DND-41 (cell line): ENCODE measurements around the gene OLFML2A.

Experiments used
- ATAC-seq: fragments of 200-7000 bp; cut with Tn5 transposase; 3 replicates; pipeline ENCODE4 v1.9.1; 2021; ENCODE audit warnings: low read depth; ENCODE audit not compliant: insufficient read depth
- DNase-seq: peaks from one replicate; pipeline ENCODE4 v3.0.0-alpha.2; 2020
- H2AFZ ChIP-seq: 2 replicates; pipeline ENCODE4 v1.6.0; 2012; ENCODE audit warnings: low read depth, low read length
- H3K27ac ChIP-seq: 2 replicates; pipeline ENCODE4 v1.5.1; 2012; ENCODE audit warnings: low read length, inconsistent platforms
- H3K27me3 ChIP-seq: fragments of 200-600 bp; sonication (generic); 2 replicates; pipeline ENCODE4 v1.6.0; 2012; ENCODE audit warnings: low read length, mild to moderate bottlenecking, inconsistent platforms; ENCODE audit not compliant: insufficient read depth, poor library complexity
- H3K36me3 ChIP-seq: 2 replicates; pipeline ENCODE4 v1.5.1; 2012; ENCODE audit warnings: low read length, inconsistent platforms; ENCODE audit not compliant: insufficient read depth
- H3K4me1 ChIP-seq: 2 replicates; pipeline ENCODE4 v1.5.1; 2012; ENCODE audit warnings: mild to moderate bottlenecking, low read length; ENCODE audit not compliant: insufficient read depth
- H3K4me2 ChIP-seq: 2 replicates; pipeline ENCODE4 v1.6.0; 2012; ENCODE audit warnings: mild to moderate bottlenecking, moderate library complexity, low read length, inconsistent platforms; ENCODE audit not compliant: insufficient read depth
- H3K4me3 ChIP-seq, 2 experiments: fragments of 200-600 bp in 1 of 2; shearing (Covaris generic) in 1 of 2; 2 replicates each; pipeline ENCODE4 v1.5.1; 2012 to 2016; ENCODE audit warnings: inconsistent platforms in 2 of 2, low read length in 2 of 2, mild to moderate bottlenecking in 2 of 2, low read depth in 1 of 2, moderate library complexity in 1 of 2
- H3K79me2 ChIP-seq: 2 replicates; pipeline ENCODE4 v1.6.0; 2012; ENCODE audit warnings: low read length, inconsistent platforms; ENCODE audit not compliant: insufficient read depth
- H3K9ac ChIP-seq: 2 replicates; pipeline ENCODE4 v1.6.0; 2012; ENCODE audit warnings: low read depth, mild to moderate bottlenecking, inconsistent platforms, low read length, moderate library complexity
- H3K9me3 ChIP-seq: 2 replicates; pipeline ENCODE4 v1.5.1; 2012; ENCODE audit warnings: low read length, moderate library complexity, mild to moderate bottlenecking, inconsistent platforms; ENCODE audit not compliant: insufficient read depth, severe bottlenecking
- H4K20me1 ChIP-seq: 2 replicates; pipeline ENCODE4 v1.6.0; 2012; ENCODE audit warnings: low read length; ENCODE audit not compliant: insufficient read depth
- EZH2 ChIP-seq: IDR thresholded peaks from 3 replicates; pipeline ENCODE4 v1.6.1; 2012; ENCODE audit warnings: borderline replicate concordance, low read depth, mild to moderate bottlenecking, moderate library complexity, low read length, inconsistent platforms; ENCODE audit not compliant: severe bottlenecking
- TF ChIP-seq, protein P1 (sequence below): IDR thresholded peaks from 2 replicates; pipeline ENCODE4 v1.5.1; 2012; ENCODE audit warnings: borderline replicate concordance, low read length, moderate library complexity, mild to moderate bottlenecking; ENCODE audit not compliant: poor library complexity, severe bottlenecking; ENCODE audit errors: extremely low read depth

The OLFML2A gene

DNA sequence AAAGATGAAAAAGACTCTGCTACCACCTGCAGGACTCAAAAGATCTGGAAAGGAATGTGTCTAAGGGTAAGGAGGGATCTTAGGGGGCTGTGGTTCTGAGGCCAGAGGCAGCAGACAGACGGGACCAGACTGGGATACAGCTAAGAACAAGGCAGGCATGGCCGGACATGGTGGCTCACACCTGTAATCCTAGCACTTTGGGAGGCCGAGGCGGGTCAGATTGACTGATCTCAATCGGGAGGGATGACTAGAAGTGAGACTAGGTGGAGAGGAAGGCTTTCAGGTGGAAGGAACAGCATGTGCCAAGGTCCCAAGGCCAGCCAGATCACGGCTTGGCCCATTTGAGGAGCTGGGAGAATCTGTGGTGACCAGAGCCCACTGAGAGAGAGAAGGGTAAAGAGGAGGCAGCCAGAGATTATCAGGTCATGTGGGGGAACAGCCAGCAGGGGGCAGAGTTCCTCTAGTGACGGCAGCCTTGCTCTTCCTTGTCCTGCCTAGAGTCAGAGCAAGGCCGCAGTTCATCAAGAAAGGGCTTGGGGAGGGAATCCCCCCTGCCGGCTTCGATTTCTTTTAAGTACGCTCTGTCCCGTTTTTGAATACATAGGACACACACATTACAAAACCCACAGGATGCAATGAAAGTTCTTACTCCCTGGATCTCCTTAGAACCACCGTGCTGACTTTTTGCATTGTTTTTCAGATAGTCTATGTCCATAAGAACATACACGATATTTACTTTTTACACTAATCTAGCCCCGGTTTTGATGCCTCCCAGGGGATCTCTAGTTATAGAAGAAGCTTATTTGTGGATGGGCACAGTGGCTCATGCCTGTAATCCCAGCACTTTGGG is 2.6 kb upstream of the OLFML2A start:
- TF ChIP-seq EZH2: no peak
- TF ChIP-seq, protein P1, sequence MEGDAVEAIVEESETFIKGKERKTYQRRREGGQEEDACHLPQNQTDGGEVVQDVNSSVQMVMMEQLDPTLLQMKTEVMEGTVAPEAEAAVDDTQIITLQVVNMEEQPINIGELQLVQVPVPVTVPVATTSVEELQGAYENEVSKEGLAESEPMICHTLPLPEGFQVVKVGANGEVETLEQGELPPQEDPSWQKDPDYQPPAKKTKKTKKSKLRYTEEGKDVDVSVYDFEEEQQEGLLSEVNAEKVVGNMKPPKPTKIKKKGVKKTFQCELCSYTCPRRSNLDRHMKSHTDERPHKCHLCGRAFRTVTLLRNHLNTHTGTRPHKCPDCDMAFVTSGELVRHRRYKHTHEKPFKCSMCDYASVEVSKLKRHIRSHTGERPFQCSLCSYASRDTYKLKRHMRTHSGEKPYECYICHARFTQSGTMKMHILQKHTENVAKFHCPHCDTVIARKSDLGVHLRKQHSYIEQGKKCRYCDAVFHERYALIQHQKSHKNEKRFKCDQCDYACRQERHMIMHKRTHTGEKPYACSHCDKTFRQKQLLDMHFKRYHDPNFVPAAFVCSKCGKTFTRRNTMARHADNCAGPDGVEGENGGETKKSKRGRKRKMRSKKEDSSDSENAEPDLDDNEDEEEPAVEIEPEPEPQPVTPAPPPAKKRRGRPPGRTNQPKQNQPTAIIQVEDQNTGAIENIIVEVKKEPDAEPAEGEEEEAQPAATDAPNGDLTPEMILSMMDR: peak; percentile 86
- H3K4me1 ChIP-seq: peaks cover 21% of the 10 kb centered on the region
- no peaks in the 10 kb centered on the region for H3K9me3 ChIP-seq
- H3K27me3 ChIP-seq: peaks cover 11% of the 10 kb centered on the region
- DNase-seq: peak; percentile 80
- no peaks in the 10 kb centered on the region for H3K79me2 ChIP-seq
- H4K20me1 ChIP-seq: no peaks in the 10 kb centered on the region
- no peak overlapping the region for H3K4me2 ChIP-seq
- no peaks in the 10 kb centered on the region for H3K36me3 ChIP-seq
- H3K27ac ChIP-seq: no peak overlapping the region
- ATAC-seq: peak; percentile 44
- no peak overlapping the region for H3K4me3 ChIP-seq
- peak overlapping the region; percentile 19; the same call in 1 of the 2 replicates for H2AFZ ChIP-seq
- H3K9ac ChIP-seq: no peak overlapping the region

DNA sequence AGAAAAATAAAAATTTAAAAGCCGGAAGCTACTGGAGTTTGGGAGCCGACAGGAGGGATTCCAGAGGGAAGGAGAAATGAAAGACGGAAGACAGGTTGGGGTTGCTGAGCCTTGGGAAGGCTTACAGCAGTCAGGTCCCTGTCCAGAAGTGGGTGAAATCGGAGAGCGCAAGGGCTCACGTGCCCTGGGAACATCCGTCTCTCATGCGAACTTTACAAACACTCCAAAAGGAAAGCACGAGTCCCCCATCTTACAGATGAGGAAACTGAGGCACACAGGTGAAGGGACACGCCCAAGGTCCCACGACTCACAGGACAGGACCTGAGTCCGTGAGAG is 347 bp upstream of the OLFML2A start:
- H3K4me1 ChIP-seq: peaks cover 9% of the 10 kb centered on the region
- no peaks in the 10 kb centered on the region for H3K36me3 ChIP-seq
- no peaks in the 10 kb centered on the region for H4K20me1 ChIP-seq
- ATAC-seq (no peak), DNase-seq (no peak)
- H3K9me3 ChIP-seq: no peaks in the 10 kb centered on the region
- no peak overlapping the region for H3K4me3 ChIP-seq
- no peak overlapping the region for H3K9ac ChIP-seq
- H3K27ac ChIP-seq: no peak overlapping the region
- H3K27me3 ChIP-seq: no peaks in the 10 kb centered on the region
- H2AFZ ChIP-seq: no peak overlapping the region
- H3K4me2 ChIP-seq: no peak overlapping the region
- no peaks in the 10 kb centered on the region for H3K79me2 ChIP-seq
- no peak for TF ChIP-seq EZH2
- TF ChIP-seq, protein P1: no peak

DNA sequence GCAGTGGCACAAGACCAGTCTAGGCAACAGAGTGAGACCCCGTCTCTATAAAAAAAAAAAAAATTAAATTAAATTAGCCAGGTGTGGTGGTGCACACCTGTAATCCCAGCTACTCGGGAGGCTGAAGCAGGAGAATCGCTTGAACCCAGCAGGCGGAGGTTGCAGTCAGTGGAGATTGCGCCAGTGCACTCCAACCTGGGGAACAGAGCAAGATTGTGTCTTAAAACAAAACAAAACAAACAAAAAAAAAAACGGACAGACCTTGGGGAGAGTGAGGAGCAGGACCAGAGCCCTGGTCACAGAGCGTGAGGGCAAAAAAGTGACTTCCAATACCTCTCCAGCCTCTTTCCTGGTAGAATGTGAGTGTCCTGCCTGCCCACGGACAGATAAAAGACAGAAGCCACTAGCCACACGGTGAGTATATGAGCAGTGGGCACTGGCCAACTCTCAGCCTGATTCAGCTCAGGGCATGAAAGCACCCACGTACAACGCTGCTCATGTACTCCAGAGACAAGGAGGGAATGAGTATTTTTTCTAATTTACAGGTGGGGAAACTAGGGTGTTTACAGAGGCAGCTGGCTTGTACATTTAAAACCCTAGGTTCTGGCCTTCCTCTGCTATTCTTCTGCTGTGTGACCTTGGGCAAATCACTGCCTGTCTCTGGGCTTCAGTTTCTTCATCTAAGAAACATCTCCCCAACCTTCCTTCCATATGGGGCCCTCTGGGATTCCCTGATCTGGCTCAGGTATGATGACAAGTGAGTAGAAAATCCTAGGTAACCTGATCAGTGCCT is 1.8 kb downstream of the OLFML2A start:
- Histone ChIP-seq H2AFZ (no peak overlapping the region), H3K27ac (no peak overlapping the region), H3K9ac (no peak overlapping the region), H3K79me2 (no peaks in the 10 kb centered on the region), H3K4me1 (no peaks in the 10 kb centered on the region), H3K9me3 (no peaks in the 10 kb centered on the region), H3K4me2 (no peak overlapping the region), H4K20me1 (no peaks in the 10 kb centered on the region), H3K27me3 (no peaks in the 10 kb centered on the region), H3K36me3 (no peaks in the 10 kb centered on the region), H3K4me3 (no peak overlapping the region)
- no peak for DNase-seq
- TF ChIP-seq EZH2: no peak
- TF ChIP-seq, protein P1: no peak
- ATAC-seq: no peak
